C4-2B (cell line): ENCODE data around the gene SERHL2.
"Not testable (repeated sequence)": the region's sequence is repeated elsewhere in the genome, so short reads cannot be mapped to it uniquely, and the experiment has no call there.

Source experiments
- H3K27ac ChIP-seq: fragments of 450-650 bp; 2 replicates; pipeline ENCODE4 v1.5.1; 2017
- CTCF ChIP-seq: fragments of 450-650 bp; conservative IDR thresholded peaks from 2 replicates; pipeline ENCODE4 v1.5.1; 2017; ENCODE audit warnings: mild to moderate bottlenecking
- ZFX ChIP-seq: fragments of 450-650 bp; IDR thresholded peaks from 2 replicates; pipeline ENCODE4 v1.6.1; 2017

Gene SERHL2

GRCh38 chr22:42553475-42554361 is at the start of gene SERHL2:
SERHL2 (plus strand) TSS chr22:42553956; CDS start chr22:42554021, 65 bp downstream.
- H3K27ac ChIP-seq = no peak within 1 kb of the TSS

GRCh38 chr22:42508327-42508974 is 45.3 kb upstream of the SERHL2 start:
- H3K27ac ChIP-seq = not testable (repeated sequence)

More at GRCh38 chr22:42553475-42554361, at the start of gene SERHL2:
- TF ChIP-seq ZFX = no peak
- no peak for TF ChIP-seq CTCF

GRCh38 chr22:42508975-42509364 is 44.8 kb upstream of the SERHL2 start:
- not testable (repeated sequence) for H3K27ac ChIP-seq

- H3K27ac ChIP-seq = no peak overlapping the region
- TF ChIP-seq CTCF (no peak), ZFX (no peak)
Measured at GRCh38 chr22:42509548-42509947, 44.2 kb upstream of the SERHL2 start.

- TF ChIP-seq CTCF (no peak), ZFX (no peak)
- H3K27ac ChIP-seq = no peak overlapping the region
Measured at GRCh38 chr22:42511401-42511891, 42.3 kb upstream of the SERHL2 start.

GRCh38 chr22:42512273-42512990 is 41.3 kb upstream of the SERHL2 start:
- not testable (repeated sequence) for H3K27ac ChIP-seq

- not testable (repeated sequence) for H3K27ac ChIP-seq
Measured at GRCh38 chr22:42514331-42514730, 39.4 kb upstream of the SERHL2 start.

- not testable (repeated sequence) for H3K27ac ChIP-seq
Measured at GRCh38 chr22:42515304-42515703, 38.5 kb upstream of the SERHL2 start.

GRCh38 chr22:42515896-42516295 is 37.9 kb upstream of the SERHL2 start:
- no peak overlapping the region for H3K27ac ChIP-seq
- no peak for TF ChIP-seq CTCF
- TF ChIP-seq ZFX = no peak

GRCh38 chr22:42517103-42517502 is 36.7 kb upstream of the SERHL2 start:
- H3K27ac ChIP-seq = not testable (repeated sequence)

GRCh38 chr22:42518638-42519524 is 34.9 kb upstream of the SERHL2 start:
- peak overlapping the region; percentile 83 for H3K27ac ChIP-seq
